GM19240 (cell line): ENCODE results near the gene KIF1C.
"Not testable (repeated sequence)": the region's sequence is repeated elsewhere in the genome, so short reads cannot be mapped to it uniquely, and the experiment has no call there.

Source experiments
- DNase-seq: peaks from one replicate; pipeline ENCODE4 v3.0.0; 2011; ENCODE audit warnings: low spot score; ENCODE audit not compliant: insufficient read length

The KIF1C gene

GRCh38 chr17:5042157-5043022 is 44.6 kb downstream of the KIF1C start:
- no peak for DNase-seq

- DNase-seq = no peak
Observed at GRCh38 chr17:5043524-5043923, 45.8 kb downstream of the KIF1C start.

- DNase-seq = no peak
Observed at GRCh38 chr17:5044630-5045029, 46.9 kb downstream of the KIF1C start.

- DNase-seq = no peak
Observed at GRCh38 chr17:5045496-5045895, 47.7 kb downstream of the KIF1C start.

GRCh38 chr17:5047446-5047845 is 49.7 kb downstream of the KIF1C start:
- no peak for DNase-seq

- DNase-seq = peak; percentile 29
Observed at GRCh38 chr17:5049314-5049841, 51.6 kb downstream of the KIF1C start.

GRCh38 chr17:5050278-5050677 is 52.5 kb downstream of the KIF1C start:
- DNase-seq = no peak

- DNase-seq = no peak
Observed at GRCh38 chr17:5055543-5055942, 57.8 kb downstream of the KIF1C start.

GRCh38 chr17:5065227-5065744 is 67.5 kb downstream of the KIF1C start:
- DNase-seq = no peak

- no peak for DNase-seq
Observed at GRCh38 chr17:5068236-5068635, 70.5 kb downstream of the KIF1C start.

- DNase-seq = no peak
Observed at GRCh38 chr17:5069724-5070123, 72.0 kb downstream of the KIF1C start.

GRCh38 chr17:5075472-5075871 is 77.7 kb downstream of the KIF1C start:
- DNase-seq = not testable (repeated sequence)

GRCh38 chr17:5077275-5077674 is 79.5 kb downstream of the KIF1C start:
- not testable (repeated sequence) for DNase-seq

GRCh38 chr17:5077781-5078105 is 80.0 kb downstream of the KIF1C start:
- DNase-seq = no peak
